WTC11 (cell line): ENCODE data around the gene CELSR1. TPM values are rescaled to one million over a fixed set of nuclear protein-coding genes. Genes with fewer than 3 reads are reported as not detected.

Experiments
- ATAC-seq: fragments of 200-7000 bp; cut with Tn5 transposase; 2 replicates; pipeline ENCODE4 v1.10.0; 2021; ENCODE audit warnings: mild to moderate bottlenecking, moderate library complexity
- CTCF ChIA-PET: fragments of 300-600 bp; sonication (Branson Sonifier 250); formaldehyde crosslinking; loops from one replicate; lab custom pipeline; 2021; ENCODE audit warnings: antibody characterized with exemption; lab: Charles Lee
- POLR2A ChIA-PET: fragments of 350-600 bp; sonication (Branson Sonifier 250); formaldehyde crosslinking; loops from one replicate; lab custom pipeline; 2021; ENCODE audit warnings: antibody characterized with exemption; lab: Charles Lee
- DNase-seq: peaks from one replicate; pipeline ENCODE4 v3.0.0; 2021; ENCODE audit warnings: low spot score
- H3K27ac Mint-ChIP-seq: 2 replicates; pipeline ENCODE4 v1.8.0; 2021; ENCODE audit warnings: mixed read lengths
- H3K27me3 Mint-ChIP-seq: 2 replicates; pipeline ENCODE4 v1.8.0; 2021; ENCODE audit warnings: low read depth, mild to moderate bottlenecking, moderate library complexity, mixed read lengths
- H3K36me3 Mint-ChIP-seq: 2 replicates; pipeline ENCODE4 v1.8.0; 2021; ENCODE audit warnings: mixed read lengths
- H3K4me1 Mint-ChIP-seq: 2 replicates; pipeline ENCODE4 v1.8.0; 2022; ENCODE audit warnings: mixed read lengths
- H3K4me3 Mint-ChIP-seq: 2 replicates; pipeline ENCODE4 v1.8.0; 2021; ENCODE audit warnings: mild to moderate bottlenecking, moderate library complexity, mixed read lengths
- H3K9me3 Mint-ChIP-seq: 2 replicates; pipeline ENCODE4 v1.8.0; 2021; ENCODE audit warnings: mixed read lengths
- EMX1 ChIP-seq: fragments of 250-450 bp; sonication (Bioruptor Pico); IDR thresholded peaks from 2 replicates; pipeline ENCODE4 v1.8.0; 2021; ENCODE audit warnings: mild to moderate bottlenecking
- FOXJ3 ChIP-seq: sonication (generic); formaldehyde crosslinking; IDR thresholded peaks from 2 replicates; pipeline ENCODE4 v1.9.0; 2021; ENCODE audit warnings: missing genetic modification reagents, mild to moderate bottlenecking, borderline replicate concordance
- IRF2 ChIP-seq: sonication (generic); formaldehyde crosslinking; IDR thresholded peaks from 2 replicates; pipeline ENCODE4 v1.8.0; 2022; ENCODE audit warnings: low read depth, missing genetic modification reagents, borderline replicate concordance
- NFATC4 ChIP-seq: fragments of 250-450 bp; sonication (Bioruptor Pico); IDR thresholded peaks from 2 replicates; pipeline ENCODE4 v1.9.0; 2021; ENCODE audit warnings: mild to moderate bottlenecking
- TCF7 ChIP-seq: sonication (generic); formaldehyde crosslinking; IDR thresholded peaks from 2 replicates; pipeline ENCODE4 v1.8.0; 2022; ENCODE audit warnings: mild to moderate bottlenecking, low read depth, missing genetic modification reagents, moderate library complexity
- TEAD4 ChIP-seq: sonication (generic); formaldehyde crosslinking; IDR thresholded peaks from 2 replicates; pipeline ENCODE4 v1.8.0; 2022; ENCODE audit warnings: mild to moderate bottlenecking, missing genetic modification reagents
- ZNF138 ChIP-seq: sonication (generic); formaldehyde crosslinking; conservative IDR thresholded peaks from 2 replicates; pipeline ENCODE4 v1.8.1; 2022; ENCODE audit warnings: mild to moderate bottlenecking, moderate library complexity, missing genetic modification reagents
- ZNF416 ChIP-seq: fragments of 250-450 bp; sonication (Bioruptor Pico); IDR thresholded peaks from 2 replicates; pipeline ENCODE4 v1.9.0; 2021; ENCODE audit warnings: mild to moderate bottlenecking, inconsistent platforms
- total RNA-seq: library from RNA; stranded (reverse); gene quantifications from 3 replicates; pipeline ENCODE4 v1.2.3, GENCODE V29; 2021
- TF ChIP-seq, protein P1 (sequence below): sonication (generic); formaldehyde crosslinking; IDR thresholded peaks from 2 replicates; pipeline ENCODE4 v1.8.0; 2023; ENCODE audit warnings: mild to moderate bottlenecking, missing genetic modification reagents
- TF ChIP-seq, protein P2 (sequence below): sonication (generic); formaldehyde crosslinking; conservative IDR thresholded peaks from 2 replicates; pipeline ENCODE4 v1.8.1; 2022; ENCODE audit warnings: mild to moderate bottlenecking, missing genetic modification reagents
- TF ChIP-seq, protein P3 (sequence below): sonication (generic); formaldehyde crosslinking; IDR thresholded peaks from 2 replicates; pipeline ENCODE4 v1.8.1; 2022; ENCODE audit warnings: missing genetic modification reagents, borderline replicate concordance
- TF ChIP-seq, protein P4 (sequence below): sonication (generic); formaldehyde crosslinking; IDR thresholded peaks from 2 replicates; pipeline ENCODE4 v1.8.1; 2023; ENCODE audit warnings: mild to moderate bottlenecking, missing genetic modification reagents, borderline replicate concordance
- TF ChIP-seq, protein P5 (sequence below): sonication (generic); formaldehyde crosslinking; IDR thresholded peaks from 2 replicates; pipeline ENCODE4 v1.8.1; 2023; ENCODE audit warnings: mild to moderate bottlenecking, missing genetic modification reagents
- TF ChIP-seq, protein P6 (sequence below): sonication (generic); formaldehyde crosslinking; IDR thresholded peaks from 2 replicates; pipeline ENCODE4 v1.8.1; 2022; ENCODE audit warnings: mild to moderate bottlenecking, moderate library complexity, missing genetic modification reagents

Gene CELSR1
- total RNA-seq, 1 experiment from 2014 or later = 16.8 TPM

DNA sequence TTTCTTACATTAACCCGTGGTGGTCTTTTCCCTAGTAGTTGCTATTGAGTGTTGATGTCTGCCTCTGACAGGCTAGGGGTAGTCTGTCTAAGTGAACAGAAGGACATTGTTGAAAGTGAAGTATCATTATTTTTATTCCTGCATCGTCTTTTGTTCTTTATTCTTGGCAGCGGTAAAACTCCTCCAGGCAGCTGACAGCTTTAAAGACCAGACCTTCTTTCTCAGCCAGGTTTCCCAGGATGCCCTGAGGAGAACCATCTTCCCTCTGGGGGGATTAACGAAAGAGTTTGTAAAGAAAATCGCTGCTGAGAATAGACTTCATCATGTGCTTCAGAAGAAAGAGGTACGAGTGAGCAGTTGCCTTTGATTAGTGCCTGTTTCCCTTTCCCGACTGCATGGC is 187.3 kb downstream of the CELSR1 start:
- POLR2A ChIA-PET = no interaction called here
- H3K4me1 Mint-ChIP-seq = no peaks in the 10 kb centered on the region
- CTCF ChIA-PET = no interaction called here

DNA sequence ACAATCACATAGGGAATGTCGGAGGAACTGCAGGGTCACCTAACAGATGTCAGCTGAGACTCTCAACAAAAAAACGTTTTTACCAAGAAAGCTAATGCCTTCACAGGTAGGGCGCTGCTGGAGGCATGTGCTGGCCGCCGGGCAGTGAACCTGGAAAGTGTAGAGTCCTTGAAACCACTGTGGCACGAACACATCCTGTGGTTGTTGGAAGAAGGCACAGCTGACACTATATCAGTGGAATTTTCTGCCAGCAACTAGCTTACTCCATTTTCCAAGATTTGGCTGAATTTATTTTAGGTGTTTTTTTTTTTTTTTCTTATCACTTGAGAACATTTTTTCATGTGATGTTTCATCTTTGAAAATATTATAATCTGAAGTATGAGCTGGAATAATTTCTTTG is 187.7 kb downstream of the CELSR1 start:
- DNase-seq = no peak
- peaks cover 71% of the 10 kb centered on the region for H3K36me3 Mint-ChIP-seq
- H3K9me3 Mint-ChIP-seq = no peaks in the 10 kb centered on the region
- TF ChIP-seq, protein P1, sequence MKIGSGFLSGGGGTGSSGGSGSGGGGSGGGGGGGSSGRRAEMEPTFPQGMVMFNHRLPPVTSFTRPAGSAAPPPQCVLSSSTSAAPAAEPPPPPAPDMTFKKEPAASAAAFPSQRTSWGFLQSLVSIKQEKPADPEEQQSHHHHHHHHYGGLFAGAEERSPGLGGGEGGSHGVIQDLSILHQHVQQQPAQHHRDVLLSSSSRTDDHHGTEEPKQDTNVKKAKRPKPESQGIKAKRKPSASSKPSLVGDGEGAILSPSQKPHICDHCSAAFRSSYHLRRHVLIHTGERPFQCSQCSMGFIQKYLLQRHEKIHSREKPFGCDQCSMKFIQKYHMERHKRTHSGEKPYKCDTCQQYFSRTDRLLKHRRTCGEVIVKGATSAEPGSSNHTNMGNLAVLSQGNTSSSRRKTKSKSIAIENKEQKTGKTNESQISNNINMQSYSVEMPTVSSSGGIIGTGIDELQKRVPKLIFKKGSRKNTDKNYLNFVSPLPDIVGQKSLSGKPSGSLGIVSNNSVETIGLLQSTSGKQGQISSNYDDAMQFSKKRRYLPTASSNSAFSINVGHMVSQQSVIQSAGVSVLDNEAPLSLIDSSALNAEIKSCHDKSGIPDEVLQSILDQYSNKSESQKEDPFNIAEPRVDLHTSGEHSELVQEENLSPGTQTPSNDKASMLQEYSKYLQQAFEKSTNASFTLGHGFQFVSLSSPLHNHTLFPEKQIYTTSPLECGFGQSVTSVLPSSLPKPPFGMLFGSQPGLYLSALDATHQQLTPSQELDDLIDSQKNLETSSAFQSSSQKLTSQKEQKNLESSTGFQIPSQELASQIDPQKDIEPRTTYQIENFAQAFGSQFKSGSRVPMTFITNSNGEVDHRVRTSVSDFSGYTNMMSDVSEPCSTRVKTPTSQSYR (CRISPR knock-in tag) = no peak
- TF ChIP-seq EMX1 (CRISPR knock-in tag) (no peak), NFATC4 (CRISPR knock-in tag) (no peak), TCF7 (no peak)
- TF ChIP-seq, protein P2, sequence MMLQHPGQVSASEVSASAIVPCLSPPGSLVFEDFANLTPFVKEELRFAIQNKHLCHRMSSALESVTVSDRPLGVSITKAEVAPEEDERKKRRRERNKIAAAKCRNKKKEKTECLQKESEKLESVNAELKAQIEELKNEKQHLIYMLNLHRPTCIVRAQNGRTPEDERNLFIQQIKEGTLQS (CRISPR knock-in tag) = no peak
- TF ChIP-seq, protein P3, sequence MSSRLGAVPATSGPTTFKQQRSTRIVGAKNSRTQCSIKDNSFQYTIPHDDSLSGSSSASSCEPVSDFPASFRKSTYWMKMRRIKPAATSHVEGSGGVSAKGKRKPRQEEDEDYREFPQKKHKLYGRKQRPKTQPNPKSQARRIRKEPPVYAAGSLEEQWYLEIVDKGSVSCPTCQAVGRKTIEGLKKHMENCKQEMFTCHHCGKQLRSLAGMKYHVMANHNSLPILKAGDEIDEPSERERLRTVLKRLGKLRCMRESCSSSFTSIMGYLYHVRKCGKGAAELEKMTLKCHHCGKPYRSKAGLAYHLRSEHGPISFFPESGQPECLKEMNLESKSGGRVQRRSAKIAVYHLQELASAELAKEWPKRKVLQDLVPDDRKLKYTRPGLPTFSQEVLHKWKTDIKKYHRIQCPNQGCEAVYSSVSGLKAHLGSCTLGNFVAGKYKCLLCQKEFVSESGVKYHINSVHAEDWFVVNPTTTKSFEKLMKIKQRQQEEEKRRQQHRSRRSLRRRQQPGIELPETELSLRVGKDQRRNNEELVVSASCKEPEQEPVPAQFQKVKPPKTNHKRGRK = no peak
- TF ChIP-seq, all 79 proteins: peak for 0
- Mint-ChIP-seq H3K27ac (no peak overlapping the region), H3K4me3 (no peak overlapping the region), H3K4me1 (no peaks in the 10 kb centered on the region), H3K27me3 (no peaks in the 10 kb centered on the region)
- ChIA-PET CTCF (no interaction called here), POLR2A (no interaction called here)
- ATAC-seq = no peak

More for the DNA sequence above, 187.3 kb downstream of the CELSR1 start:
- Mint-ChIP-seq H3K9me3 (no peaks in the 10 kb centered on the region), H3K36me3 (peaks cover 69% of the 10 kb centered on the region), H3K27me3 (no peaks in the 10 kb centered on the region), H3K4me3 (no peak overlapping the region), H3K27ac (no peak overlapping the region)
- no peak for ATAC-seq
- TF ChIP-seq FOXJ3 (no peak), ZNF138 (CRISPR knock-in tag) (no peak), ZNF416 (CRISPR knock-in tag) (no peak), TEAD4 (CRISPR knock-in tag) (no peak), IRF2 (no peak)
- TF ChIP-seq, protein P4, sequence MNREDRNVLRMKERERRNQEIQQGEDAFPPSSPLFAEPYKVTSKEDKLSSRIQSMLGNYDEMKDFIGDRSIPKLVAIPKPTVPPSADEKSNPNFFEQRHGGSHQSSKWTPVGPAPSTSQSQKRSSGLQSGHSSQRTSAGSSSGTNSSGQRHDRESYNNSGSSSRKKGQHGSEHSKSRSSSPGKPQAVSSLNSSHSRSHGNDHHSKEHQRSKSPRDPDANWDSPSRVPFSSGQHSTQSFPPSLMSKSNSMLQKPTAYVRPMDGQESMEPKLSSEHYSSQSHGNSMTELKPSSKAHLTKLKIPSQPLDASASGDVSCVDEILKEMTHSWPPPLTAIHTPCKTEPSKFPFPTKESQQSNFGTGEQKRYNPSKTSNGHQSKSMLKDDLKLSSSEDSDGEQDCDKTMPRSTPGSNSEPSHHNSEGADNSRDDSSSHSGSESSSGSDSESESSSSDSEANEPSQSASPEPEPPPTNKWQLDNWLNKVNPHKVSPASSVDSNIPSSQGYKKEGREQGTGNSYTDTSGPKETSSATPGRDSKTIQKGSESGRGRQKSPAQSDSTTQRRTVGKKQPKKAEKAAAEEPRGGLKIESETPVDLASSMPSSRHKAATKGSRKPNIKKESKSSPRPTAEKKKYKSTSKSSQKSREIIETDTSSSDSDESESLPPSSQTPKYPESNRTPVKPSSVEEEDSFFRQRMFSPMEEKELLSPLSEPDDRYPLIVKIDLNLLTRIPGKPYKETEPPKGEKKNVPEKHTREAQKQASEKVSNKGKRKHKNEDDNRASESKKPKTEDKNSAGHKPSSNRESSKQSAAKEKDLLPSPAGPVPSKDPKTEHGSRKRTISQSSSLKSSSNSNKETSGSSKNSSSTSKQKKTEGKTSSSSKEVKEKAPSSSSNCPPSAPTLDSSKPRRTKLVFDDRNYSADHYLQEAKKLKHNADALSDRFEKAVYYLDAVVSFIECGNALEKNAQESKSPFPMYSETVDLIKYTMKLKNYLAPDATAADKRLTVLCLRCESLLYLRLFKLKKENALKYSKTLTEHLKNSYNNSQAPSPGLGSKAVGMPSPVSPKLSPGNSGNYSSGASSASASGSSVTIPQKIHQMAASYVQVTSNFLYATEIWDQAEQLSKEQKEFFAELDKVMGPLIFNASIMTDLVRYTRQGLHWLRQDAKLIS (CRISPR knock-in tag) = no peak
- TF ChIP-seq, protein P5, sequence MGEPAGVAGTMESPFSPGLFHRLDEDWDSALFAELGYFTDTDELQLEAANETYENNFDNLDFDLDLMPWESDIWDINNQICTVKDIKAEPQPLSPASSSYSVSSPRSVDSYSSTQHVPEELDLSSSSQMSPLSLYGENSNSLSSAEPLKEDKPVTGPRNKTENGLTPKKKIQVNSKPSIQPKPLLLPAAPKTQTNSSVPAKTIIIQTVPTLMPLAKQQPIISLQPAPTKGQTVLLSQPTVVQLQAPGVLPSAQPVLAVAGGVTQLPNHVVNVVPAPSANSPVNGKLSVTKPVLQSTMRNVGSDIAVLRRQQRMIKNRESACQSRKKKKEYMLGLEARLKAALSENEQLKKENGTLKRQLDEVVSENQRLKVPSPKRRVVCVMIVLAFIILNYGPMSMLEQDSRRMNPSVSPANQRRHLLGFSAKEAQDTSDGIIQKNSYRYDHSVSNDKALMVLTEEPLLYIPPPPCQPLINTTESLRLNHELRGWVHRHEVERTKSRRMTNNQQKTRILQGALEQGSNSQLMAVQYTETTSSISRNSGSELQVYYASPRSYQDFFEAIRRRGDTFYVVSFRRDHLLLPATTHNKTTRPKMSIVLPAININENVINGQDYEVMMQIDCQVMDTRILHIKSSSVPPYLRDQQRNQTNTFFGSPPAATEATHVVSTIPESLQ = no peak
- TF ChIP-seq, protein P6, sequence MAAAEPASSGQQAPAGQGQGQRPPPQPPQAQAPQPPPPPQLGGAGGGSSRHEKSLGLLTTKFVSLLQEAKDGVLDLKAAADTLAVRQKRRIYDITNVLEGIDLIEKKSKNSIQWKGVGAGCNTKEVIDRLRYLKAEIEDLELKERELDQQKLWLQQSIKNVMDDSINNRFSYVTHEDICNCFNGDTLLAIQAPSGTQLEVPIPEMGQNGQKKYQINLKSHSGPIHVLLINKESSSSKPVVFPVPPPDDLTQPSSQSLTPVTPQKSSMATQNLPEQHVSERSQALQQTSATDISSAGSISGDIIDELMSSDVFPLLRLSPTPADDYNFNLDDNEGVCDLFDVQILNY (CRISPR knock-in tag) = no peak
- DNase-seq = no peak
